Measurements from ENCODE around the gene AP3B1. TPM values are rescaled to one million over a fixed set of nuclear protein-coding genes. Genes with fewer than 3 reads are reported as not detected.

Gene AP3B1
- total RNA-seq, 1 experiment from 2014 or later = 50.3 TPM

DNA sequence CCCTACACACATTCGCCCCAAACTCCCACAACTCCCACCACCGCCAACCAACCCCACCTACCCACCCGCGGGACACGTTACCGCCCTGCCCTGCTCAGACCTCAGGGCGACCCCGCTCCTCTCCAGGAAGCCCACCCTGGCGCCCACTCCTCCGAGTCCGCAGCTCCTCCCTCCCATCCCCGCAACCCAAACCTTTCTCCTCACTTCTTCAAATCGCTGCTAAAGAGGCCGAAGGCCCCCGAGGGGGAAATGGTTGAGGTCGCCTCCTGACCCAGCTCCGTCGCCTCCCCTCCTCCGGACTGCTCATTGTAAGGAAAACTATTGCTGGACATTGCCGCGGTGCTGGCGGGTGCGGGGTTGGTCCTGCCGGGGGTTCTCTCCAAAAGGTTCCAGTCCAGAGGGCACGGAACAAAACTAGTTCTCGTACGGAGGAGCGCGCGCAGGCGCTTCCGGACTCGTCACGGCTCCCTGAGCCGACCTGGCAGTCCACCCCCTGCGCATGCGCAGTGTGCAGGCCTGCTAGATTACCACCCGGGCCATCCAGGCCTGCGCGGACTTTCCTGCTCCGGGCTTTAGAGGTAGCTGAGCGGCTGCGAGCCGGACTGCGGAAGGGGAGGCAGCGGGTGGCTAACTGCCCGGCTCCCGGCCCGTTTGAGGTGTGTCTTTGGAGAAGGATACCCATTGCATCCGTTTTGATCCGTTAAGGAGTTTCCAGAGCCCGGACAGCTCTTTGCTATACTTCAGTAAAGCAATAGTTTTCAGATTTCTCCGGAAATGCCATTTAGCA lies at the start of gene AP3B1 (continued):
- TF ChIP-seq, protein P1, sequence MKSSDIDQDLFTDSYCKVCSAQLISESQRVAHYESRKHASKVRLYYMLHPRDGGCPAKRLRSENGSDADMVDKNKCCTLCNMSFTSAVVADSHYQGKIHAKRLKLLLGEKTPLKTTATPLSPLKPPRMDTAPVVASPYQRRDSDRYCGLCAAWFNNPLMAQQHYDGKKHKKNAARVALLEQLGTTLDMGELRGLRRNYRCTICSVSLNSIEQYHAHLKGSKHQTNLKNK (CRISPR knock-in tag; IDR thresholded peaks at IDR 0.05) = no peak
- TF ChIP-seq, protein P2, sequence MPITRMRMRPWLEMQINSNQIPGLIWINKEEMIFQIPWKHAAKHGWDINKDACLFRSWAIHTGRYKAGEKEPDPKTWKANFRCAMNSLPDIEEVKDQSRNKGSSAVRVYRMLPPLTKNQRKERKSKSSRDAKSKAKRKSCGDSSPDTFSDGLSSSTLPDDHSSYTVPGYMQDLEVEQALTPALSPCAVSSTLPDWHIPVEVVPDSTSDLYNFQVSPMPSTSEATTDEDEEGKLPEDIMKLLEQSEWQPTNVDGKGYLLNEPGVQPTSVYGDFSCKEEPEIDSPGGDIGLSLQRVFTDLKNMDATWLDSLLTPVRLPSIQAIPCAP (CRISPR knock-in tag; IDR thresholded peaks at IDR 0.05) = no peak
- TF ChIP-seq MYBL2 (CRISPR knock-in tag; IDR thresholded peaks at IDR 0.05) (peak; percentile 72; the same call in 1 of the 2 replicates), PRRX2 (CRISPR knock-in tag; IDR thresholded peaks at IDR 0.05) (no peak), KAT7 (CRISPR knock-in tag; IDR thresholded peaks at IDR 0.05; ENCODE audit: borderline replicate concordance) (0 out of 2 replicates have a peak, but pooled peaks have one; percentile 70), ETV6 (CRISPR knock-in tag; IDR thresholded peaks at IDR 0.05) (peak; percentile 82), ESRRA (CRISPR knock-in tag; IDR thresholded peaks at IDR 0.05; ENCODE audit: borderline replicate concordance) (no peak), ZNF317 (CRISPR knock-in tag; IDR thresholded peaks at IDR 0.05; ENCODE audit: borderline replicate concordance, low read depth) (no peak), TEAD1 (CRISPR knock-in tag; IDR thresholded peaks at IDR 0.05) (peak; percentile 91), ZNF671 (CRISPR knock-in tag; IDR thresholded peaks at IDR 0.05) (no peak), TCF7 (CRISPR knock-in tag; IDR thresholded peaks at IDR 0.05; ENCODE audit: low read depth) (no peak), ZNF232 (CRISPR knock-in tag; IDR thresholded peaks at IDR 0.05) (peak; percentile 70; the same call in 1 of the 2 replicates), IRF2 (CRISPR knock-in tag; IDR thresholded peaks at IDR 0.05; ENCODE audit: borderline replicate concordance, low read depth) (no peak), CREB1 (CRISPR knock-in tag; IDR thresholded peaks at IDR 0.05) (no peak), HMGA2 (CRISPR knock-in tag; IDR thresholded peaks at IDR 0.05) (no peak), FOXJ3 (CRISPR knock-in tag; IDR thresholded peaks at IDR 0.05; ENCODE audit: borderline replicate concordance) (no peak), JUN (CRISPR knock-in tag; IDR thresholded peaks at IDR 0.05) (no peak), CREM (CRISPR knock-in tag; IDR thresholded peaks at IDR 0.05) (peak; percentile 78), NR2C2 (CRISPR knock-in tag; IDR thresholded peaks at IDR 0.05) (no peak), TEAD4 (CRISPR knock-in tag; IDR thresholded peaks at IDR 0.05) (no peak), GABPB1 (CRISPR knock-in tag; IDR thresholded peaks at IDR 0.05) (peak; percentile 50; the same call in 1 of the 2 replicates)
- TF ChIP-seq, protein P3, sequence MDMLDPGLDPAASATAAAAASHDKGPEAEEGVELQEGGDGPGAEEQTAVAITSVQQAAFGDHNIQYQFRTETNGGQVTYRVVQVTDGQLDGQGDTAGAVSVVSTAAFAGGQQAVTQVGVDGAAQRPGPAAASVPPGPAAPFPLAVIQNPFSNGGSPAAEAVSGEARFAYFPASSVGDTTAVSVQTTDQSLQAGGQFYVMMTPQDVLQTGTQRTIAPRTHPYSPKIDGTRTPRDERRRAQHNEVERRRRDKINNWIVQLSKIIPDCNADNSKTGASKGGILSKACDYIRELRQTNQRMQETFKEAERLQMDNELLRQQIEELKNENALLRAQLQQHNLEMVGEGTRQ (CRISPR knock-in tag; IDR thresholded peaks at IDR 0.05) = no peak
- TF ChIP-seq, protein P4, sequence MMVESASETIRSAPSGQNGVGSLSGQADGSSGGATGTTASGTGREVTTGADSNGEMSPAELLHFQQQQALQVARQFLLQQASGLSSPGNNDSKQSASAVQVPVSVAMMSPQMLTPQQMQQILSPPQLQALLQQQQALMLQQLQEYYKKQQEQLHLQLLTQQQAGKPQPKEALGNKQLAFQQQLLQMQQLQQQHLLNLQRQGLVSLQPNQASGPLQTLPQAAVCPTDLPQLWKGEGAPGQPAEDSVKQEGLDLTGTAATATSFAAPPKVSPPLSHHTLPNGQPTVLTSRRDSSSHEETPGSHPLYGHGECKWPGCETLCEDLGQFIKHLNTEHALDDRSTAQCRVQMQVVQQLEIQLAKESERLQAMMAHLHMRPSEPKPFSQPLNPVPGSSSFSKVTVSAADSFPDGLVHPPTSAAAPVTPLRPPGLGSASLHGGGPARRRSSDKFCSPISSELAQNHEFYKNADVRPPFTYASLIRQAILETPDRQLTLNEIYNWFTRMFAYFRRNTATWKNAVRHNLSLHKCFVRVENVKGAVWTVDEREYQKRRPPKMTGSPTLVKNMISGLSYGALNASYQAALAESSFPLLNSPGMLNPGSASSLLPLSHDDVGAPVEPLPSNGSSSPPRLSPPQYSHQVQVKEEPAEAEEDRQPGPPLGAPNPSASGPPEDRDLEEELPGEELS (CRISPR knock-in tag; IDR thresholded peaks at IDR 0.05) = peak; percentile 23; the same call in 1 of the 2 replicates
- TF ChIP-seq, protein P5, sequence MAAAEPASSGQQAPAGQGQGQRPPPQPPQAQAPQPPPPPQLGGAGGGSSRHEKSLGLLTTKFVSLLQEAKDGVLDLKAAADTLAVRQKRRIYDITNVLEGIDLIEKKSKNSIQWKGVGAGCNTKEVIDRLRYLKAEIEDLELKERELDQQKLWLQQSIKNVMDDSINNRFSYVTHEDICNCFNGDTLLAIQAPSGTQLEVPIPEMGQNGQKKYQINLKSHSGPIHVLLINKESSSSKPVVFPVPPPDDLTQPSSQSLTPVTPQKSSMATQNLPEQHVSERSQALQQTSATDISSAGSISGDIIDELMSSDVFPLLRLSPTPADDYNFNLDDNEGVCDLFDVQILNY (CRISPR knock-in tag; IDR thresholded peaks at IDR 0.05) = peak; percentile 50; the same call in 1 of the 2 replicates
- TF ChIP-seq, protein P6, sequence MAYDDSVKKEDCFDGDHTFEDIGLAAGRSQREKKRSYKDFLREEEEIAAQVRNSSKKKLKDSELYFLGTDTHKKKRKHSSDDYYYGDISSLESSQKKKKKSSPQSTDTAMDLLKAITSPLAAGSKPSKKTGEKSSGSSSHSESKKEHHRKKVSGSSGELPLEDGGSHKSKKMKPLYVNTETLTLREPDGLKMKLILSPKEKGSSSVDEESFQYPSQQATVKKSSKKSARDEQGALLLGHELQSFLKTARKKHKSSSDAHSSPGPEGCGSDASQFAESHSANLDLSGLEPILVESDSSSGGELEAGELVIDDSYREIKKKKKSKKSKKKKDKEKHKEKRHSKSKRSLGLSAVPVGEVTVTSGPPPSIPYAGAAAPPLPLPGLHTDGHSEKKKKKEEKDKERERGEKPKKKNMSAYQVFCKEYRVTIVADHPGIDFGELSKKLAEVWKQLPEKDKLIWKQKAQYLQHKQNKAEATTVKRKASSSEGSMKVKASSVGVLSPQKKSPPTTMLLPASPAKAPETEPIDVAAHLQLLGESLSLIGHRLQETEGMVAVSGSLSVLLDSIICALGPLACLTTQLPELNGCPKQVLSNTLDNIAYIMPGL (CRISPR knock-in tag; IDR thresholded peaks at IDR 0.05) = 0 out of 2 replicates have a peak, but pooled peaks have one; percentile 46
- TF ChIP-seq, protein P7, sequence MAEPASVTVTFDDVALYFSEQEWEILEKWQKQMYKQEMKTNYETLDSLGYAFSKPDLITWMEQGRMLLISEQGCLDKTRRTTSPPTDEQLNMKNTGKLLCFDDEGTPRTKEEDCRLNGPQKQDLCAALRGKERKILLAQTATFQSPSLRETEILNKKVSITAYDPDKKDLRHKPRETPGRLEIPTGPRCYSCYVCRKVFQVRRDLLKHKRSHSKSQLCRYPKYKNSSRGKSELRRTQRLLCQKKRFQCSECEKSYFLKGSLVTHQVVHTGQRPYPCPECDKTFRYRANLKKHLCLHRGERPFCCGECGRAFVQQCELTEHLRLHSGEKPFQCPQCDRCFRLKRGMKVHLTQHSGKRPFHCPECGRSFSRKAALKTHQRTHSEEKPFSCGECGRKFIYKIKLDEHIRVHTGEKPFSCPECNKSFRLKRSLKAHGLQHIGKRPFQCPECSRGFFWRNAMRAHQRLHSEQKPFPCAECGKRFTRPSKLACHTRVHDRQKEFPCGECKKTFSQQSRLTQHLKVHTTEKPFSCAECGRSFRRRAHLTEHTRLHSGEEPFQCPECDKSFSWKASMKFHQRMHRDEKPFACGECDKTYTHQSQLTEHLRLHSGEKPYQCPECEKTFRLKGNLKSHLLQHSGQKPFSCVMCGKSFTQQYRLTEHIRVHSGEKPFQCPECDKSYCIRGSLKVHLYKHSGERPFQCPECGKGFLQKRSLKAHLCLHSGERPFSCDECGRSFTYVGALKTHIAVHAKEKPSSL (CRISPR knock-in tag; conservative IDR thresholded peaks at IDR 0.05) = no peak
- TF ChIP-seq, protein P8, sequence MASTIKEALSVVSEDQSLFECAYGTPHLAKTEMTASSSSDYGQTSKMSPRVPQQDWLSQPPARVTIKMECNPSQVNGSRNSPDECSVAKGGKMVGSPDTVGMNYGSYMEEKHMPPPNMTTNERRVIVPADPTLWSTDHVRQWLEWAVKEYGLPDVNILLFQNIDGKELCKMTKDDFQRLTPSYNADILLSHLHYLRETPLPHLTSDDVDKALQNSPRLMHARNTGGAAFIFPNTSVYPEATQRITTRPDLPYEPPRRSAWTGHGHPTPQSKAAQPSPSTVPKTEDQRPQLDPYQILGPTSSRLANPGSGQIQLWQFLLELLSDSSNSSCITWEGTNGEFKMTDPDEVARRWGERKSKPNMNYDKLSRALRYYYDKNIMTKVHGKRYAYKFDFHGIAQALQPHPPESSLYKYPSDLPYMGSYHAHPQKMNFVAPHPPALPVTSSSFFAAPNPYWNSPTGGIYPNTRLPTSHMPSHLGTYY (CRISPR knock-in tag; IDR thresholded peaks at IDR 0.05) = no peak
